ENCODE measurements around the gene BSND. TPM values are rescaled to one million over a fixed set of nuclear protein-coding genes. Genes with fewer than 3 reads are reported as not detected.

BSND gene
- total and polyA plus RNA-seq, 9 of the 15 experiments (the other 6 are each of a cell fraction or from before 2014, with no cell fraction given) = not detected

- TF ChIP-seq, protein P1, sequence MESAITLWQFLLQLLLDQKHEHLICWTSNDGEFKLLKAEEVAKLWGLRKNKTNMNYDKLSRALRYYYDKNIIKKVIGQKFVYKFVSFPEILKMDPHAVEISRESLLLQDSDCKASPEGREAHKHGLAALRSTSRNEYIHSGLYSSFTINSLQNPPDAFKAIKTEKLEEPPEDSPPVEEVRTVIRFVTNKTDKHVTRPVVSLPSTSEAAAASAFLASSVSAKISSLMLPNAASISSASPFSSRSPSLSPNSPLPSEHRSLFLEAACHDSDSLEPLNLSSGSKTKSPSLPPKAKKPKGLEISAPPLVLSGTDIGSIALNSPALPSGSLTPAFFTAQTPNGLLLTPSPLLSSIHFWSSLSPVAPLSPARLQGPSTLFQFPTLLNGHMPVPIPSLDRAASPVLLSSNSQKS (CRISPR knock-in tag; IDR thresholded peaks at IDR 0.05) = no peak
- TF ChIP-seq ZBTB5 (IDR thresholded peaks at IDR 0.05) = no peak
Observed at GRCh38 chr1:55055951-55056631, 57.4 kb downstream of the BSND start (continued).

- Histone ChIP-seq H2AFZ (ENCODE audit: low read depth, low read length) (no peak overlapping the region), H3K4me2 (ENCODE audit: insufficient read depth, low read length) (no peak overlapping the region), H4K20me1 (replicated peaks; ENCODE audit: control insufficient read depth, insufficient read depth, low read length) (no peaks in the 10 kb centered on the region), H3K36me3 (ENCODE audit: control insufficient read depth, insufficient read depth, low read length) (peaks cover 94% of the 10 kb centered on the region; the same call in 2 of the 3 replicates), H3K79me2 (ENCODE audit: control insufficient read depth, insufficient read depth, low read length) (no peaks in the 10 kb centered on the region; the same call in 1 of the 3 replicates), H3K27me3 (ENCODE audit: control insufficient read depth in 2 of 2, insufficient read depth in 2 of 2, low read length in 2 of 2) (no peaks in the 10 kb centered on the region), H3K9me3 (replicated peaks; ENCODE audit: control insufficient read depth, insufficient read depth, low read depth, low read length) (no peaks in the 10 kb centered on the region), H3K4me3 (no peak overlapping the region), H3K4me1 (replicated peaks in 1 of 2; ENCODE audit: control insufficient read depth in 2 of 2, insufficient read depth in 2 of 2, low read length in 2 of 2) (peaks cover 0 to 3% of the 10 kb centered on the region in 2 experiments; a peak in 1 of 5 replicates), H3K27ac (ENCODE audit: extremely low read depth, low read depth, low read length) (no peak overlapping the region), H3K9me1 (ENCODE audit: control insufficient read depth, insufficient read depth, low read length) (no peaks in the 10 kb centered on the region), H3K9ac (ENCODE audit: insufficient read depth in 1 of 2, low read depth in 2 of 2, low read length in 2 of 2) (no peak overlapping the region)
- FAIRE-seq (no peak), ATAC-seq (no peak), DNase-seq (ENCODE audit: extremely low read depth in 1 of 4, low spot score in 3 of 4) (no peak)
- 0 out of 2 replicates have a peak, but pooled peaks have one; percentile 3 for TF ChIP-seq RBFOX2 (IDR thresholded peaks at IDR 0.05; ENCODE audit: low read depth, low read length)
- TF ChIP-seq KLF1 (tag; IDR thresholded peaks at IDR 0.05) = no peak
- POLR2A ChIA-PET = interaction anchor here (0.8 kb wide), 1 partner anchor 56 kb away, joined by 3 read pairs; no protein-coding TSS in a partner anchor
- BruUV-seq (replicated peaks) = no TSS peak
- CTCF ChIA-PET (ENCODE audit: low intra/inter-chr PET ratio) = no interaction called here
- 89% methylated on average over 20 of the region's 20 CpGs for WGBS (ENCODE audit: insufficient coverage, low coverage, missing lambda C conversion rate)
- intact Hi-C loops (cut with micrococcal nuclease) = no loop called here
- in situ Hi-C loops (cut with MboI) = no loop called here
Observed at GRCh38 chr1:55056632-55056992, 57.9 kb downstream of the BSND start.
